HG02759 (cell line): ENCODE measurements around the gene CNTN5.

Source experiments
- ATAC-seq: cut with Tn5 transposase; IDR thresholded peaks from one replicate; pipeline ENCODE4 v1.9.1; 2021; ENCODE audit warnings: mild to moderate bottlenecking, moderate library complexity; ENCODE audit not compliant: unreplicated experiment

The CNTN5 gene

GRCh38 chr11:100011697-100012096 is 990.9 kb downstream of the CNTN5 start:
- no peak for ATAC-seq

- ATAC-seq, result no peak
Observed at GRCh38 chr11:100013011-100013410, 992.3 kb downstream of the CNTN5 start.

- no peak for ATAC-seq
Observed at GRCh38 chr11:100031973-100032372, 1011.2 kb downstream of the CNTN5 start.

- no peak for ATAC-seq
Observed at GRCh38 chr11:100061006-100061405, 1040.3 kb downstream of the CNTN5 start.

- no peak for ATAC-seq
Observed at GRCh38 chr11:100066399-100066798, 1045.7 kb downstream of the CNTN5 start.

- no peak for ATAC-seq
Observed at GRCh38 chr11:100068116-100068515, 1047.4 kb downstream of the CNTN5 start.

GRCh38 chr11:100072131-100072530 is 1051.4 kb downstream of the CNTN5 start:
- ATAC-seq, result no peak

- no peak for ATAC-seq
Observed at GRCh38 chr11:100080381-100080780, 1059.6 kb downstream of the CNTN5 start.

- ATAC-seq, result no peak
Observed at GRCh38 chr11:100080821-100081220, 1060.1 kb downstream of the CNTN5 start.

- ATAC-seq, result no peak
Observed at GRCh38 chr11:100093698-100094097, 1072.9 kb downstream of the CNTN5 start.

- ATAC-seq, result no peak
Observed at GRCh38 chr11:100094121-100094865, 1073.5 kb downstream of the CNTN5 start.

- no peak for ATAC-seq
Observed at GRCh38 chr11:100095809-100096208, 1075.1 kb downstream of the CNTN5 start.

GRCh38 chr11:100098560-100098959 is 1077.8 kb downstream of the CNTN5 start:
- no peak for ATAC-seq

GRCh38 chr11:100105255-100105981 is 1084.7 kb downstream of the CNTN5 start:
- no peak for ATAC-seq

- no peak for ATAC-seq
Observed at GRCh38 chr11:100105982-100106358, 1085.2 kb downstream of the CNTN5 start.

GRCh38 chr11:100119176-100119575 is 1098.4 kb downstream of the CNTN5 start:
- no peak for ATAC-seq

- ATAC-seq, result no peak
Observed at GRCh38 chr11:100133114-100133513, 1112.4 kb downstream of the CNTN5 start.

GRCh38 chr11:100141201-100141600 is 1120.5 kb downstream of the CNTN5 start:
- ATAC-seq, result no peak

- ATAC-seq, result no peak
Observed at GRCh38 chr11:100151944-100152343, 1131.2 kb downstream of the CNTN5 start.

- no peak for ATAC-seq
Observed at GRCh38 chr11:100152766-100153165, 1132.0 kb downstream of the CNTN5 start.

GRCh38 chr11:100163471-100163870 is 1142.7 kb downstream of the CNTN5 start:
- no peak for ATAC-seq

GRCh38 chr11:100174881-100175280 is 1154.1 kb downstream of the CNTN5 start:
- ATAC-seq, result no peak
